ENCODE data around the gene BCL2L12.

- TF ChIP-seq POLR2A (IDR thresholded peaks at IDR 0.05), result peak in 1 of 2 donors; percentile 39
- TF ChIP-seq CTCF (IDR thresholded peaks at IDR 0.05), result no peak
These were observed 25.0 kb downstream of the BCL2L12 start, which contains the start of gene CPT1C for GRCh38 chr19:49690656-49691242.

All from vagina (tissue), 2 donors.